Measurements from ENCODE around the gene KRTAP3-3.

DNA sequence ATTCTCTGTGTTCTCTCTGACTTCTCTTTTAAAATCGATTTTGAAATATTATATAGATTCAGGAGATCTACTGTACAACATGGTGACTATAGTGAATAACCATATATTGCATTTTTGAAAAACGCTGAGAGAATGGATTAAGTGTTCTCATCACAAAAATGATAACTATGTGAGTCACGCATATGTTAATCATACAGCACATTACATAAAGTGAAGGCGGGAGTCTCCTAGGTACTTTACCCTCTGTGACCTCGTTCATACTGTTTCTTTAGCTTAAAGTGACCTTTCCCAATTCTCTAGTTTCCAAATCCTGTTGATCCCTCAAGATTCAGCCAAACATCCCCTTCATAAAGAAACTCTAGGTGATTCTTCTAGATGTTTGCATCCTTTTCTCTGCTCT, 8.8 kb upstream of the KRTAP3-3 start:
- TF ChIP-seq, protein P1, sequence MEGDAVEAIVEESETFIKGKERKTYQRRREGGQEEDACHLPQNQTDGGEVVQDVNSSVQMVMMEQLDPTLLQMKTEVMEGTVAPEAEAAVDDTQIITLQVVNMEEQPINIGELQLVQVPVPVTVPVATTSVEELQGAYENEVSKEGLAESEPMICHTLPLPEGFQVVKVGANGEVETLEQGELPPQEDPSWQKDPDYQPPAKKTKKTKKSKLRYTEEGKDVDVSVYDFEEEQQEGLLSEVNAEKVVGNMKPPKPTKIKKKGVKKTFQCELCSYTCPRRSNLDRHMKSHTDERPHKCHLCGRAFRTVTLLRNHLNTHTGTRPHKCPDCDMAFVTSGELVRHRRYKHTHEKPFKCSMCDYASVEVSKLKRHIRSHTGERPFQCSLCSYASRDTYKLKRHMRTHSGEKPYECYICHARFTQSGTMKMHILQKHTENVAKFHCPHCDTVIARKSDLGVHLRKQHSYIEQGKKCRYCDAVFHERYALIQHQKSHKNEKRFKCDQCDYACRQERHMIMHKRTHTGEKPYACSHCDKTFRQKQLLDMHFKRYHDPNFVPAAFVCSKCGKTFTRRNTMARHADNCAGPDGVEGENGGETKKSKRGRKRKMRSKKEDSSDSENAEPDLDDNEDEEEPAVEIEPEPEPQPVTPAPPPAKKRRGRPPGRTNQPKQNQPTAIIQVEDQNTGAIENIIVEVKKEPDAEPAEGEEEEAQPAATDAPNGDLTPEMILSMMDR (IDR thresholded peaks at IDR 0.05; ENCODE audit: low read depth, low read length, poor library complexity, severe bottlenecking), result no peak
- no peak for TF ChIP-seq EZH2phosphoT487 (IDR thresholded peaks at IDR 0.05; ENCODE audit: borderline replicate concordance, low read length)

Data from DOHH2 (cell line).